GM23338 (cell line): ENCODE measurements around the gene CLGN. TPM values are rescaled to one million over a fixed set of nuclear protein-coding genes. Genes with fewer than 3 reads are reported as not detected.

Experiments
- ATAC-seq: fragments of 200-7000 bp; cut with Tn5 transposase; 3 replicates; pipeline ENCODE4 v1.9.1; 2020
- DNase-seq: peaks from one replicate; pipeline ENCODE4 v3.0.0-alpha.2; 2015; ENCODE audit warnings: low spot score
- H2AFZ ChIP-seq: fragments of 200-600 bp; sonication (generic); 2 replicates; pipeline ENCODE4 v1.8.0; 2016; ENCODE audit warnings: antibody characterized with exemption, mild to moderate bottlenecking, moderate library complexity
- H3F3A ChIP-seq: fragments of 200-600 bp; sonication (generic); replicated peaks from 2 replicates; pipeline ENCODE4 v1.8.0; 2017; ENCODE audit warnings: antibody characterized with exemption, mixed run types, low read depth
- H3K27ac ChIP-seq: fragments of 200-600 bp; sonication (generic); 2 replicates; pipeline ENCODE4 v1.6.1; 2016; ENCODE audit warnings: low read depth
- H3K27me3 ChIP-seq: fragments of 200-600 bp; sonication (generic); 2 replicates; pipeline ENCODE4 v1.8.0; 2016; ENCODE audit warnings: mild to moderate bottlenecking, mixed run types, moderate library complexity; ENCODE audit not compliant: insufficient read depth
- H3K36me3 ChIP-seq: fragments of 200-600 bp; sonication (generic); 2 replicates; pipeline ENCODE4 v1.8.0; 2016; ENCODE audit warnings: mild to moderate bottlenecking; ENCODE audit not compliant: insufficient read depth
- H3K4me1 ChIP-seq: fragments of 200-600 bp; sonication (generic); 2 replicates; pipeline ENCODE4 v1.8.0; 2016; ENCODE audit warnings: mild to moderate bottlenecking, moderate library complexity; ENCODE audit not compliant: insufficient read depth
- H3K4me2 ChIP-seq: fragments of 200-600 bp; sonication (generic); 2 replicates; pipeline ENCODE4 v1.7.1; 2017; ENCODE audit warnings: mixed run types
- H3K4me3 ChIP-seq: fragments of 200-600 bp; sonication (generic); 2 replicates; pipeline ENCODE4 v1.6.1; 2016; ENCODE audit warnings: mixed run types
- H3K79me2 ChIP-seq: fragments of 200-600 bp; sonication (generic); replicated peaks from 2 replicates; pipeline ENCODE4 v1.8.0; 2017; ENCODE audit warnings: mild to moderate bottlenecking; ENCODE audit not compliant: insufficient read depth
- H3K9me2 ChIP-seq: fragments of 200-600 bp; sonication (generic); 2 replicates; pipeline ENCODE4 v1.8.0; 2017; ENCODE audit not compliant: insufficient read depth
- H4K20me1 ChIP-seq: fragments of 200-600 bp; sonication (generic); replicated peaks from 2 replicates; pipeline ENCODE4 v1.8.0; 2017; ENCODE audit warnings: mild to moderate bottlenecking; ENCODE audit not compliant: insufficient read depth
- H3K27ac Mint-ChIP-seq: 2 replicates; pipeline ENCODE4 v1.8.0; 2020; ENCODE audit warnings: inconsistent platforms, mild to moderate bottlenecking, moderate library complexity, mixed read lengths
- H3K27me3 Mint-ChIP-seq: 3 replicates; pipeline ENCODE4 v1.8.0; 2022; ENCODE audit warnings: low read depth, mild to moderate bottlenecking, moderate library complexity, mixed read lengths, inconsistent platforms; ENCODE audit not compliant: insufficient read depth, poor library complexity
- H3K36me3 Mint-ChIP-seq: 3 replicates; pipeline ENCODE4 v1.8.0; 2021; ENCODE audit warnings: low read depth, mild to moderate bottlenecking, inconsistent platforms, moderate library complexity, mixed read lengths
- H3K4me1 Mint-ChIP-seq: 3 replicates; pipeline ENCODE4 v1.8.0; 2020; ENCODE audit warnings: mild to moderate bottlenecking, inconsistent platforms, mixed read lengths
- H3K4me3 Mint-ChIP-seq: 3 replicates; pipeline ENCODE4 v1.8.0; 2021; ENCODE audit warnings: moderate library complexity, mild to moderate bottlenecking, inconsistent platforms, mixed read lengths
- H3K9me3 Mint-ChIP-seq: 3 replicates; pipeline ENCODE4 v1.8.0; 2020; ENCODE audit warnings: moderate library complexity, mild to moderate bottlenecking, inconsistent platforms, mixed read lengths
- CTCF ChIP-seq, 2 experiments: fragments of 200-600 bp in 1 of 2; sonication (generic) in 1 of 2; conservative IDR thresholded peaks; 2 replicates each; pipeline versions ENCODE4 v1.5.1 to v1.6.1; 2016 to 2017; ENCODE audit warnings: antibody characterized with exemption in 2 of 2, low read depth in 2 of 2, mild to moderate bottlenecking in 2 of 2, moderate library complexity in 1 of 2
- EZH2phosphoT487 ChIP-seq: fragments of 200-600 bp; sonication (generic); IDR thresholded peaks from one replicate; pipeline ENCODE4 v1.8.1; 2018; ENCODE audit warnings: antibody characterized with exemption; ENCODE audit not compliant: unreplicated experiment
- JUNB ChIP-seq: IDR thresholded peaks from one replicate; pipeline ENCODE4 v1.6.1; 2016; ENCODE audit warnings: antibody characterized with exemption; ENCODE audit not compliant: unreplicated experiment
- STAT1 ChIP-seq: IDR thresholded peaks from one replicate; pipeline ENCODE4 v1.6.1; 2016; ENCODE audit warnings: antibody characterized with exemption; ENCODE audit not compliant: unreplicated experiment
- ZNF331 ChIP-seq: fragments of 250-450 bp; sonication (Bioruptor Pico); IDR thresholded peaks from 2 replicates; pipeline ENCODE4 v1.5.0; 2020; ENCODE audit warnings: low read depth, mild to moderate bottlenecking, moderate library complexity
- polyA plus RNA-seq: library from polyadenylated mRNA; unstranded; fragments of >200 nt; fragmentation: Nextera tagmentation; extraction: Ambion mirVana; gene quantifications from 2 replicates; pipeline ENCODE4 v1.2.1, GENCODE V29; 2016
- total RNA-seq: library from RNA; depleted of rRNA; stranded (reverse); fragments of >200 nt; shearing (Covaris generic); gene quantifications from 2 replicates; pipeline ENCODE4 v1.2.3, GENCODE V29; 2014
- TF ChIP-seq, protein P1 (sequence below): fragments of 250-450 bp; sonication (Bioruptor Pico); IDR thresholded peaks from 2 replicates; pipeline ENCODE4 v1.5.0; 2020; ENCODE audit warnings: mild to moderate bottlenecking, moderate library complexity
- TF ChIP-seq, protein P2 (sequence below): IDR thresholded peaks from 2 replicates; pipeline ENCODE4 v1.6.1; 2016; ENCODE audit warnings: antibody characterized with exemption

Gene CLGN
- total and polyA plus RNA-seq, 2 experiments from 2014 or later, result 4.0 to 5.2 TPM

DNA sequence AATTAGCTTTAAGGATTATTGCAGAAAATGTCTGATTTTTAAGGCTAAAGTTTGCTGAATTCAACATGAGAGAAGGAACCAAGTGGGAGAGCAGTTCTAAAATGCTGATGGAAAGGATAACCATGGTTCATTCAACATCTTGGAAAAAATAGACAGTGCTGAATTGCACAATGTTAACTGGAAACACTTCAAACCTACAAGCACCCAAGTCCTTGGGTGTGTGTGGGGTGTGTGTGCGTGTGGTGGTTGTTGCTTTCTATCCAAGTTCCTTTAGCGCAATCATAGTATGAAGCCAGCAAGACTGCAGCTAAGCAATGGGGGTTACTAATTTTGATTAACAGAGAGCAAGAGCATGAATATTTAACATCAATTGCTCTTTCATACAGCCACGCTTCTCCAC is 83.3 kb downstream of the CLGN start (continued):
- TF ChIP-seq, protein P1, sequence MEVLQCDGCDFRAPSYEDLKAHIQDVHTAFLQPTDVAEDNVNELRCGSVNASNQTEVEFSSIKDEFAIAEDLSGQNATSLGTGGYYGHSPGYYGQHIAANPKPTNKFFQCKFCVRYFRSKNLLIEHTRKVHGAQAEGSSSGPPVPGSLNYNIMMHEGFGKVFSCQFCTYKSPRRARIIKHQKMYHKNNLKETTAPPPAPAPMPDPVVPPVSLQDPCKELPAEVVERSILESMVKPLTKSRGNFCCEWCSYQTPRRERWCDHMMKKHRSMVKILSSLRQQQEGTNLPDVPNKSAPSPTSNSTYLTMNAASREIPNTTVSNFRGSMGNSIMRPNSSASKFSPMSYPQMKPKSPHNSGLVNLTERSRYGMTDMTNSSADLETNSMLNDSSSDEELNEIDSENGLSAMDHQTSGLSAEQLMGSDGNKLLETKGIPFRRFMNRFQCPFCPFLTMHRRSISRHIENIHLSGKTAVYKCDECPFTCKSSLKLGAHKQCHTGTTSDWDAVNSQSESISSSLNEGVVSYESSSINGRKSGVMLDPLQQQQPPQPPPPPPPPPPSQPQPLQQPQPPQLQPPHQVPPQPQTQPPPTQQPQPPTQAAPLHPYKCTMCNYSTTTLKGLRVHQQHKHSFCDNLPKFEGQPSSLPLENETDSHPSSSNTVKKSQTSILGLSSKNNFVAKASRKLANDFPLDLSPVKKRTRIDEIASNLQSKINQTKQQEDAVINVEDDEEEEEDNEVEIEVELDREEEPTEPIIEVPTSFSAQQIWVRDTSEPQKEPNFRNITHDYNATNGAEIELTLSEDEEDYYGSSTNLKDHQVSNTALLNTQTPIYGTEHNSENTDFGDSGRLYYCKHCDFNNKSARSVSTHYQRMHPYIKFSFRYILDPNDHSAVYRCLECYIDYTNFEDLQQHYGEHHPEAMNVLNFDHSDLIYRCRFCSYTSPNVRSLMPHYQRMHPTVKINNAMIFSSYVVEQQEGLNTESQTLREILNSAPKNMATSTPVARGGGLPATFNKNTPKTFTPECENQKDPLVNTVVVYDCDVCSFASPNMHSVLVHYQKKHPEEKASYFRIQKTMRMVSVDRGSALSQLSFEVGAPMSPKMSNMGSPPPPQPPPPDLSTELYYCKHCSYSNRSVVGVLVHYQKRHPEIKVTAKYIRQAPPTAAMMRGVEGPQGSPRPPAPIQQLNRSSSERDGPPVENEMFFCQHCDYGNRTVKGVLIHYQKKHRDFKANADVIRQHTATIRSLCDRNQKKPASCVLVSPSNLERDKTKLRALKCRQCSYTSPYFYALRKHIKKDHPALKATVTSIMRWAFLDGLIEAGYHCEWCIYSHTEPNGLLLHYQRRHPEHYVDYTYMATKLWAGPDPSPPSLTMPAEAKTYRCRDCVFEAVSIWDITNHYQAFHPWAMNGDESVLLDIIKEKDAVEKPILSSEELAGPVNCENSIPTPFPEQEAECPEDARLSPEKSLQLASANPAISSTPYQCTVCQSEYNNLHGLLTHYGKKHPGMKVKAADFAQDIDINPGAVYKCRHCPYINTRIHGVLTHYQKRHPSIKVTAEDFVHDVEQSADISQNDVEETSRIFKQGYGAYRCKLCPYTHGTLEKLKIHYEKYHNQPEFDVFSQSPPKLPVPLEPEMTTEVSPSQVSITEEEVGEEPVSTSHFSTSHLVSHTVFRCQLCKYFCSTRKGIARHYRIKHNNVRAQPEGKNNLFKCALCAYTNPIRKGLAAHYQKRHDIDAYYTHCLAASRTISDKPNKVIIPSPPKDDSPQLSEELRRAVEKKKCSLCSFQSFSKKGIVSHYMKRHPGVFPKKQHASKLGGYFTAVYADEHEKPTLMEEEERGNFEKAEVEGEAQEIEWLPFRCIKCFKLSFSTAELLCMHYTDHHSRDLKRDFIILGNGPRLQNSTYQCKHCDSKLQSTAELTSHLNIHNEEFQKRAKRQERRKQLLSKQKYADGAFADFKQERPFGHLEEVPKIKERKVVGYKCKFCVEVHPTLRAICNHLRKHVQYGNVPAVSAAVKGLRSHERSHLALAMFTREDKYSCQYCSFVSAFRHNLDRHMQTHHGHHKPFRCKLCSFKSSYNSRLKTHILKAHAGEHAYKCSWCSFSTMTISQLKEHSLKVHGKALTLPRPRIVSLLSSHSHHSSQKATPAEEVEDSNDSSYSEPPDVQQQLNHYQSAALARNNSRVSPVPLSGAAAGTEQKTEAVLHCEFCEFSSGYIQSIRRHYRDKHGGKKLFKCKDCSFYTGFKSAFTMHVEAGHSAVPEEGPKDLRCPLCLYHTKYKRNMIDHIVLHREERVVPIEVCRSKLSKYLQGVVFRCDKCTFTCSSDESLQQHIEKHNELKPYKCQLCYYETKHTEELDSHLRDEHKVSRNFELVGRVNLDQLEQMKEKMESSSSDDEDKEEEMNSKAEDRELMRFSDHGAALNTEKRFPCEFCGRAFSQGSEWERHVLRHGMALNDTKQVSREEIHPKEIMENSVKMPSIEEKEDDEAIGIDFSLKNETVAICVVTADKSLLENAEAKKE (CRISPR knock-in tag), result no peak
- no peak for TF ChIP-seq ZNF331
- no peak for TF ChIP-seq JUNB
- TF ChIP-seq EZH2phosphoT487, result no peak
- TF ChIP-seq, protein P2, sequence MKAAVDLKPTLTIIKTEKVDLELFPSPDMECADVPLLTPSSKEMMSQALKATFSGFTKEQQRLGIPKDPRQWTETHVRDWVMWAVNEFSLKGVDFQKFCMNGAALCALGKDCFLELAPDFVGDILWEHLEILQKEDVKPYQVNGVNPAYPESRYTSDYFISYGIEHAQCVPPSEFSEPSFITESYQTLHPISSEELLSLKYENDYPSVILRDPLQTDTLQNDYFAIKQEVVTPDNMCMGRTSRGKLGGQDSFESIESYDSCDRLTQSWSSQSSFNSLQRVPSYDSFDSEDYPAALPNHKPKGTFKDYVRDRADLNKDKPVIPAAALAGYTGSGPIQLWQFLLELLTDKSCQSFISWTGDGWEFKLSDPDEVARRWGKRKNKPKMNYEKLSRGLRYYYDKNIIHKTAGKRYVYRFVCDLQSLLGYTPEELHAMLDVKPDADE, result no peak
- TF ChIP-seq STAT1, result no peak

DNA sequence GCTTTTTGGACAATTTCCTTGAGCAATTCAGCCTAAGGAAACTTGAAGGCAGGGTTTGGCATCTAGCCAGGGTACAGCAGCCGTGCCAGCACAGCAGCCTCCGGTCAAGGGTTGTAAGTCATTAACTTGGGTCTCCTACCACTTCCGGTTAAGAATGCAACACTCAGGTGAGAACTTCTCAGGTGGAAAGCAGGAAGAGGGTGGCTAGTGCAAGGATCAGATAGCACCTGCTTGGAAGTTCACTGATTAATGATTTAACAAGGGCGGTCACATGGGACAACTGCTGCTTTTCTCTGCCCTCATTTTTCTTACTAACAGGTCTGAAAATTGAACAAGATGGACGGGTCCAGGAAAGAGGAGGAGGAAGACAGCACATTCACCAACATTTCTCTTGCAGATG is 84.1 kb downstream of the CLGN start:
- Mint-ChIP-seq H3K27ac (no peak overlapping the region), H3K4me1 (peaks cover 25% of the 10 kb centered on the region), H3K27me3 (peaks cover 6% of the 10 kb centered on the region), H3K36me3 (no peaks in the 10 kb centered on the region), H3K9me3 (peaks cover under 1% of the 10 kb centered on the region; the same call in 1 of the 3 replicates), H3K4me3 (no peak overlapping the region)
- Histone ChIP-seq H3K4me2 (no peak overlapping the region), H3K9me2 (no peaks in the 10 kb centered on the region), H3K27me3 (no peaks in the 10 kb centered on the region), H3F3A (no peaks in the 10 kb centered on the region), H3K27ac (no peak overlapping the region), H4K20me1 (no peaks in the 10 kb centered on the region), H3K79me2 (no peaks in the 10 kb centered on the region), H3K36me3 (no peaks in the 10 kb centered on the region), H3K4me1 (peaks cover 5% of the 10 kb centered on the region), H2AFZ (peak overlapping the region; percentile 83; the same call in 1 of the 2 replicates), H3K4me3 (no peak overlapping the region)
- no peak for DNase-seq
- no peak for ATAC-seq
- TF ChIP-seq, protein P1 (CRISPR knock-in tag), result no peak
- TF ChIP-seq CTCF (conservative IDR thresholded peaks at IDR 0.05; ENCODE audit: low read depth in 2 of 2), result no peak
